PFSK-1 (cell line): ENCODE results near the gene BCAS3.

Source experiments
- TAF1 ChIP-seq: IDR thresholded peaks from 2 replicates; pipeline ENCODE4 v1.6.1; 2012; ENCODE audit warnings: low read length, control low read depth, borderline replicate concordance; ENCODE audit not compliant: insufficient read depth
- TF ChIP-seq, protein P1 (sequence below), 2 experiments: IDR thresholded peaks; 2 replicates each; pipeline versions ENCODE4 v1.6.1 to v1.8.0; 2011 to 2012; ENCODE audit warnings: low read depth in 2 of 2, low read length in 2 of 2, control low read depth in 1 of 2, inconsistent platforms in 1 of 2, mild to moderate bottlenecking in 1 of 2, moderate library complexity in 1 of 2; ENCODE audit not compliant: insufficient read depth in 1 of 2

DNA sequence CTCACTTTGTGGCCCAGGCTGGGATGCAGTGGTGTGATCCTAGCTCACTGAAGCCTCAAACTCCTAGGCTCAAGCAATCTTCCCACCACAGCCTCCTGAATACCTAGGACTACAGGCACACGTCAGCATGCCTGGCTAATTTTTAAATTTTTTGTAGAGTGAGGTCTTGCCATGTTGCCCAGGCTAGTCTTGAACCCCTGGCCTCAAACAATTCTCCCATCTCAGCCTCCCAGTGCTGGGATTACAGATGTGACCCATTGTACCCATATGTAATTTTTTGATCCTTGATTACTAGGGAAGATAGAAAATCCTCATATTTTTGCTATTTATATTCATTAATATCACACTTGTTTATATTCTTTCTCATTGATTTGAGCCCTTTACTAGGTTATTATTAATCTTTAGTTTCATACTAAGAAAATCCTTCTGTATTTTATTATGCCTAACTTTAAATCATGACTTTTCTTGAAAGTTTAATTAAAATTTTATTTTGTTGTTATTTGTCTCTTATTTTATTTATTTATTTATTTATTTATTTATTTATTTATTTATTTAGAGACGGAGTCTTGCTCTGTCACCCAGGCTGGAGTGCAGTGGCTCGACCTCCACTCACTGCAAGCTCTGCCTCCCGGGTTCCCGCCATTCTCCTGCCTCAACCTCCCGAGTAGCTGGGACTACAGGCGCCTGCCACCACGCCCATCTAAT, 75.4 kb downstream of the BCAS3 start:
- no peak for TF ChIP-seq TAF1
- TF ChIP-seq, protein P1, sequence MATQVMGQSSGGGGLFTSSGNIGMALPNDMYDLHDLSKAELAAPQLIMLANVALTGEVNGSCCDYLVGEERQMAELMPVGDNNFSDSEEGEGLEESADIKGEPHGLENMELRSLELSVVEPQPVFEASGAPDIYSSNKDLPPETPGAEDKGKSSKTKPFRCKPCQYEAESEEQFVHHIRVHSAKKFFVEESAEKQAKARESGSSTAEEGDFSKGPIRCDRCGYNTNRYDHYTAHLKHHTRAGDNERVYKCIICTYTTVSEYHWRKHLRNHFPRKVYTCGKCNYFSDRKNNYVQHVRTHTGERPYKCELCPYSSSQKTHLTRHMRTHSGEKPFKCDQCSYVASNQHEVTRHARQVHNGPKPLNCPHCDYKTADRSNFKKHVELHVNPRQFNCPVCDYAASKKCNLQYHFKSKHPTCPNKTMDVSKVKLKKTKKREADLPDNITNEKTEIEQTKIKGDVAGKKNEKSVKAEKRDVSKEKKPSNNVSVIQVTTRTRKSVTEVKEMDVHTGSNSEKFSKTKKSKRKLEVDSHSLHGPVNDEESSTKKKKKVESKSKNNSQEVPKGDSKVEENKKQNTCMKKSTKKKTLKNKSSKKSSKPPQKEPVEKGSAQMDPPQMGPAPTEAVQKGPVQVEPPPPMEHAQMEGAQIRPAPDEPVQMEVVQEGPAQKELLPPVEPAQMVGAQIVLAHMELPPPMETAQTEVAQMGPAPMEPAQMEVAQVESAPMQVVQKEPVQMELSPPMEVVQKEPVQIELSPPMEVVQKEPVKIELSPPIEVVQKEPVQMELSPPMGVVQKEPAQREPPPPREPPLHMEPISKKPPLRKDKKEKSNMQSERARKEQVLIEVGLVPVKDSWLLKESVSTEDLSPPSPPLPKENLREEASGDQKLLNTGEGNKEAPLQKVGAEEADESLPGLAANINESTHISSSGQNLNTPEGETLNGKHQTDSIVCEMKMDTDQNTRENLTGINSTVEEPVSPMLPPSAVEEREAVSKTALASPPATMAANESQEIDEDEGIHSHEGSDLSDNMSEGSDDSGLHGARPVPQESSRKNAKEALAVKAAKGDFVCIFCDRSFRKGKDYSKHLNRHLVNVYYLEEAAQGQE (IDR thresholded peaks at IDR 0.05; ENCODE audit: insufficient read depth in 1 of 2, low read depth in 2 of 2, low read length in 2 of 2), result no peak
